ENCODE results near the gene SEC14L1. TPM values are rescaled to one million over a fixed set of nuclear protein-coding genes. Genes with fewer than 3 reads are reported as not detected.

The SEC14L1 gene
- total RNA-seq (2022; extraction: Qiagen RNA extraction; ENCODE audit: low read depth), result 39.5 to 49.3 TPM (median 47.2 TPM) in 5 replicates

DNA sequence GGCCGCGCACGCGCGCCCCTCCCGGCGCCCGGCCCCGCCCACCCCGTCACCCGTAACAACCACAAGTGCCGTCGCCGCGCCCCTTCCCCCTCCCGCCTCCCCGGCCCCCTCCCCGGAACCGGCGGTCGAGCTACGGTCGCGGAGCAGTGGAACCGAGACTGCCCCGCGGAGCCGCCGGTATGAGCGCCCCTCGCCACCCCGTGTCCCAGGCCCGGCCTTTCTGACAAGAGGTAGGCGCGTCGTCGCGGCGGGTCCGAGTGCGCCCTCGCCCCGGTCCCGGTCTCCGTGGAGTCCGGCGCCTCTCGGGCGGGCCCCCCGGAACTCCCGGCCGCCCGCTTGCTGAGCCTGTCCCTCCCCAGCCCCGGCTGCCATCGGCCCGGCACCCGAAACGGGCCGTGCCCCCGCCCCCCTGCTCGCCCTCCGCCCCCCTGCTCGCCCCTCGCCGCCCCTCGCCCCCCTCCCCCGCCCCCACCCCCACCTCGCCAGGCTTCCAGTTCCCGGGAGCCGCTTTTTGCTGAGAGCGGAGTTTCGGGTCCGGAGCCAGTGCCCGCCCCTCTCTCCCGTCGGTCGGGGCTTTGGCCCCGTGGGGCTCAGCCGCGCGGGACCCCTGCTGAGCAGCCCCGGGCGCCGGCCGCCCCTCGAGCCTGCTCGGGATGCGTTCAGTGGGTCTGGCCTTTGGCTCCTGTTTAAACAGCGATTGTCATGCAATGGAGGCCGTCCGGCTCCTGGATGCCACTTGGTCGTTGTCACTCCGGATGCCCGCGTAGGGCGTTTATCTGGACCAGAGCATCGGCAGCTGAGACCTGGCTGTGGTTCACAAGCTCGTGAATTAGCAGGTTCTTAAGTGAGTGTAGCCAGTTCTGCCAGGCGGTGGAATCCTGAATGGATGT, at the start of gene SEC14L1:
Gene SEC14L1, plus strand, starts transcription at position 92 of the 890 bp plus-strand sequence. CDS start 2,628 bp downstream, outside the sequence.

Data from A549 treated with DMSO at 1 μM for 4 hours (cell line).